ENCODE measurements around the gene IKZF2. TPM values are rescaled to one million over a fixed set of nuclear protein-coding genes. Genes with fewer than 3 reads are reported as not detected.

IKZF2 gene
- total and polyA plus RNA-seq, 3 donors from 2014 or later, result 3.0 to 11.4 (median 9.1) TPM

GRCh38 chr2:213080969-213081617 is 70.3 kb downstream of the IKZF2 start:
- intact Hi-C loops (cut with DNase I; ENCODE audit: low total_unique reads), result no loop called here
- Histone ChIP-seq H3K4me1 (no peaks in the 10 kb centered on the region), H3K27me3 (no peaks in the 10 kb centered on the region), H3K9me3 (no peaks in the 10 kb centered on the region), H3K27ac (no peak overlapping the region), H3K4me3 (no peak overlapping the region), H3K36me3 (ENCODE audit: low read depth, missing control alignments) (no peaks in the 10 kb centered on the region)
- DNase-seq, result no peak
- no peak for TF ChIP-seq POLR2A (IDR thresholded peaks at IDR 0.05)

- intact Hi-C loops (cut with DNase I; ENCODE audit: low total_unique reads), result no loop called here
- Histone ChIP-seq H3K36me3 (ENCODE audit: low read depth, missing control alignments) (no peaks in the 10 kb centered on the region), H3K27me3 (no peaks in the 10 kb centered on the region), H3K4me1 (no peaks in the 10 kb centered on the region), H3K27ac (no peak overlapping the region), H3K4me3 (no peak overlapping the region), H3K9me3 (no peaks in the 10 kb centered on the region)
- TF ChIP-seq CTCF (IDR thresholded peaks at IDR 0.05) (no peak), POLR2A (IDR thresholded peaks at IDR 0.05) (no peak)
- DNase-seq, result no peak
These were observed 71.7 kb downstream of the IKZF2 start for GRCh38 chr2:213079756-213080155.

- no peak overlapping the region for H3K27ac ChIP-seq
- WGBS, 2 donors, result 90 to 95% methylated on average over 1 of the region's 1 CpG
- no peaks in the 10 kb centered on the region for H3K4me1 ChIP-seq
- no peak for TF ChIP-seq CTCF (IDR thresholded peaks at IDR 0.05)
- TF ChIP-seq POLR2A (IDR thresholded peaks at IDR 0.05), result no peak
- no peak overlapping the region for H3K4me3 ChIP-seq
- no peaks in the 10 kb centered on the region for H3K36me3 ChIP-seq (ENCODE audit: low read depth, missing control alignments)
- no peaks in the 10 kb centered on the region for H3K9me3 ChIP-seq
- H3K27me3 ChIP-seq, result no peaks in the 10 kb centered on the region
- intact Hi-C loops (cut with DNase I; ENCODE audit: low total_unique reads), result no loop called here
- no peak for DNase-seq
These were observed 72.7 kb downstream of the IKZF2 start for GRCh38 chr2:213078686-213079085.

GRCh38 chr2:213069531-213069930 is 81.9 kb downstream of the IKZF2 start:
- no peaks in the 10 kb centered on the region for H3K36me3 ChIP-seq (ENCODE audit: low read depth, missing control alignments)
- no peak for DNase-seq
- peaks cover 8% of the 10 kb centered on the region for H3K4me1 ChIP-seq
- TF ChIP-seq POLR2A (IDR thresholded peaks at IDR 0.05) (no peak), CTCF (IDR thresholded peaks at IDR 0.05) (no peak)
- H3K27ac ChIP-seq, result no peak overlapping the region
- H3K4me3 ChIP-seq, result no peak overlapping the region
- no peaks in the 10 kb centered on the region for H3K27me3 ChIP-seq
- 92 to 97% methylated on average over 1 of the region's 1 CpG for WGBS, 2 donors
- intact Hi-C loops (cut with DNase I; ENCODE audit: low total_unique reads), result no loop called here
- H3K9me3 ChIP-seq, result no peaks in the 10 kb centered on the region

GRCh38 chr2:213068676-213069359 is 82.6 kb downstream of the IKZF2 start:
- 67 to 92% methylated on average over 2 of the region's 2 CpGs for WGBS, 2 donors
- Histone ChIP-seq H3K27me3 (no peaks in the 10 kb centered on the region), H3K9me3 (no peaks in the 10 kb centered on the region), H3K4me3 (no peak overlapping the region), H3K4me1 (peaks cover 8% of the 10 kb centered on the region), H3K27ac (no peak overlapping the region), H3K36me3 (ENCODE audit: low read depth, missing control alignments) (no peaks in the 10 kb centered on the region)
- intact Hi-C loops (cut with DNase I; ENCODE audit: low total_unique reads), result no loop called here
- DNase-seq, result no peak
- no peak for TF ChIP-seq CTCF (IDR thresholded peaks at IDR 0.05)
- no peak for TF ChIP-seq POLR2A (IDR thresholded peaks at IDR 0.05)
